ENCODE measurements around the gene HBS1L.

Gene HBS1L

GRCh38 chr6:135087803-135088202 lies 33.2 kb upstream of the HBS1L start:
- DNase-seq (ENCODE audit: insufficient read length, low spot score) = no peak
- no peak for TF ChIP-seq POLR2A (IDR thresholded peaks at IDR 0.05; ENCODE audit: low read depth, low read length)
- FAIRE-seq = no peak

- no peak for TF ChIP-seq POLR2A (IDR thresholded peaks at IDR 0.05; ENCODE audit: low read depth, low read length)
- FAIRE-seq = no peak
- DNase-seq (ENCODE audit: insufficient read length, low spot score) = no peak
These were observed 32.8 kb upstream of the HBS1L start for GRCh38 chr6:135087403-135087802.

- no peak for TF ChIP-seq POLR2A (IDR thresholded peaks at IDR 0.05; ENCODE audit: low read depth, low read length)
- no peak for DNase-seq (ENCODE audit: insufficient read length, low spot score)
- FAIRE-seq = no peak
These were observed 31.8 kb upstream of the HBS1L start for GRCh38 chr6:135086414-135086764.

- no peak for TF ChIP-seq POLR2A (IDR thresholded peaks at IDR 0.05; ENCODE audit: low read depth, low read length)
- no peak for DNase-seq (ENCODE audit: insufficient read length, low spot score)
- FAIRE-seq = no peak
These were observed 31.2 kb upstream of the HBS1L start for GRCh38 chr6:135085700-135086413.

GRCh38 chr6:135084916-135085269 lies 30.3 kb upstream of the HBS1L start:
- no peak for FAIRE-seq
- TF ChIP-seq POLR2A (IDR thresholded peaks at IDR 0.05; ENCODE audit: low read depth, low read length) = no peak
- no peak for DNase-seq (ENCODE audit: insufficient read length, low spot score)

GRCh38 chr6:135084001-135084915 lies 29.6 kb upstream of the HBS1L start:
- TF ChIP-seq POLR2A (IDR thresholded peaks at IDR 0.05; ENCODE audit: low read depth, low read length) = no peak
- FAIRE-seq (no peak), DNase-seq (ENCODE audit: insufficient read length, low spot score) (no peak)

GRCh38 chr6:135081966-135082365 lies 27.3 kb upstream of the HBS1L start:
- FAIRE-seq (no peak), DNase-seq (ENCODE audit: insufficient read length, low spot score) (no peak)
- no peak for TF ChIP-seq POLR2A (IDR thresholded peaks at IDR 0.05; ENCODE audit: low read depth, low read length)

GRCh38 chr6:135075018-135075417 lies 20.4 kb upstream of the HBS1L start:
- no peak for TF ChIP-seq POLR2A (IDR thresholded peaks at IDR 0.05; ENCODE audit: low read depth, low read length)
- DNase-seq (ENCODE audit: insufficient read length, low spot score) (no peak), FAIRE-seq (no peak)

- no peak for DNase-seq (ENCODE audit: insufficient read length, low spot score)
- FAIRE-seq = no peak
- TF ChIP-seq POLR2A (IDR thresholded peaks at IDR 0.05; ENCODE audit: low read depth, low read length) = no peak
These were observed 19.3 kb upstream of the HBS1L start for GRCh38 chr6:135073756-135074393.

- FAIRE-seq (no peak), DNase-seq (ENCODE audit: insufficient read length, low spot score) (no peak)
- TF ChIP-seq POLR2A (IDR thresholded peaks at IDR 0.05; ENCODE audit: low read depth, low read length) = no peak
These were observed 18.6 kb upstream of the HBS1L start for GRCh38 chr6:135073217-135073616.

GRCh38 chr6:135072753-135073152 lies 18.1 kb upstream of the HBS1L start:
- FAIRE-seq = no peak
- TF ChIP-seq POLR2A (IDR thresholded peaks at IDR 0.05; ENCODE audit: low read depth, low read length) = no peak
- no peak for DNase-seq (ENCODE audit: insufficient read length, low spot score)

GRCh38 chr6:135071541-135071940 lies 16.9 kb upstream of the HBS1L start:
- no peak for TF ChIP-seq POLR2A (IDR thresholded peaks at IDR 0.05; ENCODE audit: low read depth, low read length)
- FAIRE-seq = no peak
- DNase-seq (ENCODE audit: insufficient read length, low spot score) = no peak

- no peak for FAIRE-seq
These were observed 13.3 kb upstream of the HBS1L start for GRCh38 chr6:135067911-135068310.

GRCh38 chr6:135066806-135067205 lies 12.2 kb upstream of the HBS1L start:
- DNase-seq (ENCODE audit: insufficient read length, low spot score) (no peak), FAIRE-seq (no peak)
- no peak for TF ChIP-seq POLR2A (IDR thresholded peaks at IDR 0.05; ENCODE audit: low read depth, low read length)

More at GRCh38 chr6:135067911-135068310, 13.3 kb upstream of the HBS1L start:
- no peak for TF ChIP-seq POLR2A (IDR thresholded peaks at IDR 0.05; ENCODE audit: low read depth, low read length)
- DNase-seq (ENCODE audit: insufficient read length, low spot score) = no peak

Data from H54 (cell line).